Measurements from ENCODE around the gene LRRC15.

Gene LRRC15

DNA sequence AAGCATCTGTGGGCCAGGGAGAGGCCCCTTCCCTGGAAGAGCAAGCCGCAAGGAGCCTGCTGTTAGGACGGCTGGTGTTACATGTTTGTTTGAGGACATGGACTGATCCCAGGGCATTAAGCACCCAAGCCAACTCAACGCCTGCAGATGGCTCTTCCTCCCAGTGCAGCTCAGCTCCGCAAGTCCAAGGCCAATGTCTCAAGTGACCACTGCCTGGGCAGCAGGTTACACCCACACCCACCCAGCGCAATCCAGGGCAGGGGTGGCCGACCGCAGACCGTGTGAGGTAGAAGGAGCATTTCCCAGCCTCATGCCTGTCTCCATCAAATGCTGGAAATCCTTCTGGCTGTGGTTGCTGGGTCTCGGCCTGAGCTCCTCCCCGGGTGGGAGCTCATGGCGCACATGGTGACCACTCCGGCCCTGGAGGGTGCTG is 15.0 kb upstream of the LRRC15 start:
- DNase-seq: no peak

GRCh38 chr3:194384156-194384555 is 14.6 kb upstream of the LRRC15 start:
- DNase-seq: no peak

DNA sequence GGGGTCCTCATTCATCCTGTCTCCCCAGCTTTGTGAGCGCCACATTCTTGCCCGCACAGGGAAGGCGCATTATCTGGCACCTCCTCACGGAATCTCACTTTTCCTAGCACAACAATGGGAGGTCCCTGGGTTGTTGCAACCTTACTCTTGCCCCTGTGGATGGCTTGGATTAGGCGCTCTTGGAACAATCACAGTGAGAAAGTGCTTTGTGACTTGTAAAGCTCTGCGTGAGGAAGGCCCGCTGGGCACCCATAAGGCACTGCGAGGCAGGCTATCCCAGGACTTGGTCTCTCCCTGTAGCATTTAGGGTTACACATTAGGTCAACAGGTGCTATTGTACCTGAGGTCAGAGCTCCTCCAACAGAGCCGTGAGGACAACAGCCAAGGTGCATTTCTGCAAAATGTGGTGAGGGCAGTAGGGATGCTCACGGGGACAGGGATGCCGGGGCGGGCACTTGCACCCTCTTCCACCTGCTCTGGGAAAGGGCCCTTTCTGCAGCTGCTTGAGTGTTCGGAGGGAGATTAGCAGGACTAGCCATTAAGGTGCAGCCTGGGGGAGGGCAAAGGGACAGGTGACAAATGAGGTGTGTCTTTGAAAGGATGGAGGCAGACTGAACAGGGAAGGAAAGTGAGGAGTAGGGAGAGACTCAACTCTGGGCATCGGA is 13.9 kb upstream of the LRRC15 start:
- DNase-seq: no peak

DNA sequence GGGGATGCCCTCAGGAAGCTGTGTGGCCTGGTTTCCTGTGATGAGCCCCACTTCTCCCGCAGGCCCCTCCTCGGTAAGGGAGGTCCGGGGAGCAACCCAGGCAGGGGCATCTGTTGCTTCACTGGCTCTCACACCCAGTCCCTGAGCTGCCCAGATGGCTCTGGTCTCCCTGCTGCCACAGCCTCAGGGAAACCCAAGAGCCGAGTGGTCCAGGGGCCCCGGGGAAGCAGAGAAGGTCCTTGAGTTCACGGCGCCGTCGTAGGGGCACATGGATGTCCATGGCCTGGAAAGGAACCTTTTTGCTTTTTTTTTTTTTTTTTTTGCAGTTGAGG is 13.3 kb upstream of the LRRC15 start:
- DNase-seq: no peak

DNA sequence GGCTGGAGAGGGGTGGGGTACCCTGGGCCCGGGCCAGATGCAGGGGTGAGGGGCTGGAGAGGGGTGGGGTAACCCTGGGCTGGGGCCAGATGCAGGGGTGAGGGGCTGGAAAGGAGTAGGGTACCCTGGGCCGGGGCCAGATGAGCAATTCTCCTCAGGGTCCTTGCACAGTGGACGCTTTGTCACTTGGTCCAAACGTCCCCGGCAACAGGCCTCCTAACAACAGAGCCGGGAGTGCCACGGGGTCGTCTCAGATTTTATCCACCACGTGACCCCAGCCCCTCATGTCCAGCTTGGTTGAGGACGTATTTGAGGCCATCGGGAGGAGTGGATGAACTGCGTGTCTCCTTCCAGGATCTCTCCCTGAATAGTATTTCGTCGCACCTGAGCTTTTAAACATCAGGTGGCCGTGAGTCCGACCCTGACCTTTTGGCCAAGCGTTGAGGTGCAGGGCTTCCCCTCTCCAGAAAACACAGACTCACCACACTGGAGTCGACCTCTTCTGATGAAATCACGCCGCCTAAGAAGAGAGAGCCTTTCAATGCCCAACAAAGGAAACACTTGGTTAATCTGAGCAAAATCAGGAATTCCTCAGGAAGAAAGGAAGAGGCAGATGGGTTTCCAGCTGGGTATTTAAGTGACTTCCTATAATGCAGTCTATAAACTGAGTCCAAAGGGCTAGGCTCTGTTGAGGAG is 12.8 kb upstream of the LRRC15 start:
- no peak for DNase-seq

DNA sequence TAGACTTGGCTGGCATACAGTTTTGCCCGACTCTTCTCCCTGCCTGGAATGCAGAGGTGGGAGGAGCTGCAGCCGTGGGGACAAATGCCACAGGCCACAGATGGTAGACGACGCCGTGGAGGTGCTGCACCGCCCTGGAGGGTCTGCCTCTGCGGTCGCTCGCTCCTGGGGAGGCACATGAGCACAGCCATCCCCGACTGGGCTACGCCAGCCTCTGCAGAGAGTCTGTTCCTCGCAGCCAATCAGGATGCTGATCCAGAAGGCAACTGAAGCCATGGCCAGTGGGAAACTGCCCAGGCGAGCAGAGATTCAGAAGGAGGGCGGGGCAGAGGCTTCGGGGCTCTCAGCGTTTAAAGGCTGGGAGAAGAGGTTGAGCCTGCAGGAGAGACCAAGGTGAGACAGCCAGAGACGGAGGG is 11.9 kb upstream of the LRRC15 start:
- DNase-seq: no peak

DNA sequence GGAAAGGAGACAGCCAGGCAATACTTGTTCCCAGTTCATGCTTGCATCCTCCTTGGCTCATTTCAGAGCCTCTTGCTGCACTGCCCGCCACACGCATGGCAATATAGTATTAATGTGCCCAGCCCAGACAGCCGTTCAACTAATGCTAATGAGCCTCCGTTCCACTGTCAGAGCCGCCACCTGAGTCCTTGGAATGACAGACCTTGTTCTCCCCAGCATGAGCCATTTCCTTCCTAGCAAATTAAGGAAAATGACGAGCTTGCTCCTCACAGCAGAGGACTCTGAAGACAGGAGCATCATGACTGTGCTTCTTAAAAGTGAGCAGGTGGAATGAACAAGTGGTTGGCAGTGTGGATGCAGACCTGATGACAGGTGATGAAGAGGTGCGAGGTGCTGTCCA is 10.8 kb upstream of the LRRC15 start:
- no peak for DNase-seq

- no peak for DNase-seq
Observed at GRCh38 chr3:194379651-194380050, 10.1 kb upstream of the LRRC15 start.

DNA sequence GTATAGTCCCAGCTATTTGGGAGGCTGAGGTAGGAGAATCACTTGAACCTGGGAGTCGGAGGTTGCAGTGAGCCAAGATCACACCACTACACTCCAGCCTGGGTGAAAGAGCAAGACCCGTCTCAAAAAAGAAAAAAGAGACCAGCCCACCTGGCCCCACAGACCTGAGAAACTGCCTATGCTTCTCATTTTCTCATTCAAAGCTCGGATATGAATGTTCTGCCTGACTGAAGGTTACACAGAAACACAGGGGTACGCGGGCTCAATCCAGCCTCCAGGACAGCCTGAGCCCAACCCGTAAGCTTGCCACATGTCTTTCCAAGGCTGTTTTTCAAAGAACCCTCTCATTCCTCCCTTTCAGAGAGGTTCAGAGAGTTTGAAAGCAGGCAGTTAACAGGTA is 9.7 kb upstream of the LRRC15 start:
- DNase-seq: no peak

DNA sequence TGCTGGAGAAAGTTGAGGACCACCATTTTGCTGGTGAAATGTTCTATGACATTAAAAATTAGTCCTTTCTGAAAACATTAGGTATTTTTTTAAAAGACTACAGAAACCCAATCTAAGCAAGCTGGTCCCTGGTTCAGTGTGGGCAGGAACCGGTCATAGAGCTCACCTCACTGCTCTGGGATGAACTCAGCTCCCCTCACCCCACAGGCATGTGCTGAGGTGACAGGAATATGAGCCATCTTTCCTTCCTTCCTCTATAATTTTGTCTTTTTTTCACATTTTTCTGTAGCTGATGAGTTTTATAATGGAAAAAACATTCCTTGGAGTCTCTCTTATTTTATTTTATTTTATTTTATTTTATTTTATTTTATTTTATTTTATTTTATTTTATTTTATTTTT is 8.2 kb upstream of the LRRC15 start:
- DNase-seq: no peak

DNA sequence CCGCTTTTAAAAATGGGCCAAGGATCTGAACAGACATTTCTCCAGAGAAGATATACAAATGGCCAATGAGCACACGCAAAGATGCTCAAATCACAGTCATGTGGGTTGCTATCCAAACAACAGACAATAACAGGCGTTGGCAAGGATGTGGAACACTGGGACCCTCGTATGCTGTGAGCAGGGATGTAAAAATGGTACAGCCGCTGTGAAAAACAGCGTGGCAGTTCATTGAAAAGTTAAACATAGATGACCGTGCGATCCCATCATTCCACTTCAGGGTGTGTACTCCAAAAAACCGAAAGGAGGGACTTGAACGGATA is 6.7 kb upstream of the LRRC15 start:
- DNase-seq: no peak

DNA sequence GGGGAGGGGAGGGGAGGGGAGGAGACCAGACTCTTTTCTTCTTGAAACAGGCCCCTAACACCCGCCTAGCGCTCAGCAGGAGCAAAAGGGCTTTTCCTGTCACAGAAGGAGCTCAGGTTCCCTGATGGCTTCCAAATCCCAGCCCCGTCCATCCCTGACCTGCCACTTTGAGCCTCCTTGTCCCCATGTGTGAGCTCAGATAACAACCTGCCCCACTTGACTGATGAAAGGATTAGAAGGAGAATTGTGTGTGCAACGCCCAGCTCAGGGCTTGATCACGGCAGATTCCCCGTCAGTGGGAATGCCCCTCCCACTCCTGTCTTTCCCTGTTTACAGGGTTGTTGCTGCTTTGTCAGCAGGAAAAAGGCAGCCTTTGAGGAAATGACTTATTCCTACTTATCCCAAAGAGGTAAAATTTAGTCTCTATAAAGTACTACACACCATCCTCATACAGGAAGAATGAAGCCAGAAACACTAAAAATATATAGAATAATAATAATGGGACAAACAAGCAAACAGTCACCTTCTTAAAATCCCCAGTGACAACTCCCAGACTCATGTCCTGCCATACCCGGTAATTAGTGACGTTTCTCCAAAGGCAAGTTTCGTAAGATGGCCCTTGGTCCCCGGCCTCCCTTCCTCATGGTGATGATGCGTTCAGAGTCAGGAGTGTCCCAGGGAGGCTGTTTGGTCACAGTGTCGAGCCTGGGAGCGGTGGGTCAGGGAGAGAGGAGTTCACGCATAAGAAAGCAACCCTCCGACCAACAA is 6.1 kb upstream of the LRRC15 start:
- no peak for DNase-seq

- no peak for DNase-seq
Observed at GRCh38 chr3:194374935-194375334, 5.4 kb upstream of the LRRC15 start.

DNA sequence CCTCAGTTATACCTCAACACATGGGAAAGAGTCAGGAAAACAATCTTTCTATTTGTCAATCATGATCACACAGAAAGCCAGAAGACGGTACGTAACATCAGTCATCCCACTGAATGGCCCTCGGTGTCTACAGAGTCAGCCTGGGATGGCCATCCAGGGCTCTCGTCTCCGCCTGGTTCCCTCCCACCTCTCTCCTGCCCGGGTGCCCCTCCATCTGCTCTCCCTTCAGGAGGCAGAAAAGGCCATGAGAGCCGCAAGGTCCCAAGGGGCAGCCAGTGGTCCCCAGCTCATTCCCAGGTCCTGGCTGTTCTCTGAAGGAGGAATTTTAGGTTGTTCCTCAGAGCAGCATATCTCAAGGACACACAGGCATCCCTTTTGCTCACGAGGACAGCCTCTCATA is 4.4 kb upstream of the LRRC15 start:
- DNase-seq: no peak

DNA sequence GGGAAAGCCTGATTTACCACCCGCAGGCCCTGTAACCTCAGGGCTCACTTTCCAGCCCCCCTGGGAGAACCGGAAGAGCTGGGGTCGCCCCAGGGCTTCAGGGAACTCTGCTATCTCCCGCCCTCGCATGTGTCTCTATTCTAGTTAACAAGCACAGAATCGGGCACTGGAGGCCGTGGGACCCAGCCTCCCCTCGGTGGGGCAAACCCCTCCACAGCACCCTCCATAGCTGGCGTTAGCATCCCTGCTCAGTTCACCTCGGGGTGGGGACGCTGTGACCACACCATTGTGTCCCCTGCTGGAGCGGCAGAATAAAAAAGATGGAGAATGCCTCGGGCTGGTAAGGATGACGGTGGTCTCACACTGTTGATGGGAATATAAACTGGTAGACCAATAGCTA is 3.5 kb upstream of the LRRC15 start:
- DNase-seq: no peak

DNA sequence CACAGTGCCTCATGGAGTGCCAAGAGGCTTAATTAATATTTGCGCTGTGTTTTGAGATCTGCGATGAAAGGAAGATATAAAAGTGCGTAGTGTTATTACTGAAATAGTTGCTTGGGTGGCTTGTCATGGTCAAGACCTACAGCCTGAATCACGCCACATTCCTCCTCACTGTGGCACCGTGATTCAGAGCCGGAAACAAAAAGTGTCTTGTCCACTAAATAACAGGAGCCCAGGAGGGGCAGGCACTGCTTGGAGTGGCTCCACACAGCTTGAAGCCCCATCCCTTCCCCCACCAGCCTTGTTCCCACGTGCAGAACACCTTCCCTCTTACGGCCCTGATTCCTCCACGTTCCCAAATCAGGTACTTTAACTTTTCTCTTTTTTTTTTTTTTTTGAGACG is 1.2 kb upstream of the LRRC15 start:
- DNase-seq: no peak

DNA sequence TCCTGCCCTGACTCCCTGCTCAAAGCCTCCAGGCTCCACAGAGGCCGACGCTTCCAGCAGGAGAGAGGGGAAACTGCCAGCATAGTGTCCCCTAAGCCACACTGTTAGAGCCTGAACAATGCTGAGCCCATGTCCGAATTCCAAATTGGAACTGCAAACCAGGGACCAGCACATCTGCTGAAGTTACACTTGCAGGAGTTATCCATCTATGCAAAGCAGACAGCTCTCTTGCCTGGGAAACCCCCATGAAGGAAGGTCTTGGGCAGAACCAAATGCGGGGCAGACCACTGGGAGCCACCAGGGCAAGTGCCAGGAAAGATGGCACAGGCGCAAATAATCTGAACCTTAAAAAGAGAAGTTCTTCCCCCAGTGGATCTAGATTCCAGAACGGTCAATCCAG is 625 bp downstream of the LRRC15 start:
- no peak for DNase-seq

- no peak for DNase-seq
Observed at GRCh38 chr3:194367992-194368841, 1.3 kb downstream of the LRRC15 start.

GRCh38 chr3:194365978-194366490 is 3.5 kb downstream of the LRRC15 start:
- no peak for DNase-seq

DNA sequence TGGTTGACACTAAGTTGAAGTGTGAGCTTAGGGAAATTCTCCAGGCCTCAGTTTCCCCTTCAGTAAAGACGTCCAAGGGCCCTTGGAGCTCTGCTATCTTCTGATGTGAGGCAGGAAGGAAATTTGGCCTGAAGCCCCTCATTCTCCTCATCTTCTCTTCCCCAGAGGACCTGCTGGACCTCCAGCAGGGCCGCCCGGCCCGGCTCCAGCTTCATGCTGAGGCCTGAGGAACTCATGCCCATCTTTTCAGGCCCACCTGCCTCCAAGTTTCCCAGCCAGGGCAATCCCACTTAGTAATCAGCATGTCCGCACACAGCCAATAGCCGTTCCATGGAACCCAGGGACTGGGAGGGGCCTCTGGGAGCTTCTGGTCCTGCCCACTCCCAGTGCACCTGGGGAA is 4.0 kb downstream of the LRRC15 start:
- no peak for DNase-seq

DNA sequence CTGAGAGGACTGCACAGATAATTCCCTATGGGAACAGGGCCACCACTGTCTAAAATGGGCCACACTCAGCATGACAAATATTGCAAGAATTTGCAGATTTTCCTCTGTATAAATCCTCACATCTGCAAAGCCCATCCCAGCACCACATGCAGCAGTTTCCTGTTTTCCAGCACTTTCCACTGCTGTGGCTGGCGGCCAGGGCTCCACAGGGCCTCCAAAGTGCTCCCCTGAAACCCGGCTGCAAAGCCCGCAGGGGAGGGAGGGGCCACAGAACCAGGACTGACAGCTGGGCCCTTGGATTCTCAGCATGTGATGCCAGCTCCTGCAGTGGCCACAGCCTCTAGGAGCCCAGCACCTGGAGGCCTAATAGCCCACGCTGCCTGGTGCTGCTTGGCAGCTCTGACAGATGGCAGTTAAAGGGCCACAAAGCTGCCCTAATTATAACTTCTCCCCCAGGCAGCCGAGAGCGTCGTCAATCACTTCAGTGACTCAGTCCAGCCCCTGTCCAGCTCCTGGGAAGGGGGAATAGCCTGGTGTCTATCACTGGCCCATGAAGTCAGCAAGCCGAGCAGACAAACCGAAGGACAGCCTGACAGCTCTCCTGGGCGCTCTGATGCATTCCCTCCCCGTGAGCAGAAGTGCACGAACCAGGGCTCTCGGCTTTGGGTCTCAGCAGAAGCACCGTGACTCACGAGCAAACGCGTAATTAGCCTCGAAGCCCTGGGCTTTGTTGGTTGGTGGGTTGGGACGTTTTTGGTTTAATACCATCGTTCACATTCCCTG is 4.7 kb downstream of the LRRC15 start:
- no peak for DNase-seq

- no peak for DNase-seq
Observed at GRCh38 chr3:194364314-194364651, 5.3 kb downstream of the LRRC15 start.

- no peak for DNase-seq
Observed at GRCh38 chr3:194360568-194360967, 9.0 kb downstream of the LRRC15 start.
